SK-N-SH treated with all-trans-retinoic acid at 6 μM for 48 hours (cell line): Measurements from ENCODE around the gene PLPP1.

Experiments used
- ARNTL ChIP-seq: fragments of 450-650 bp; formaldehyde crosslinking; IDR thresholded peaks from 2 replicates; pipeline ENCODE4 v1.5.0; 2020; ENCODE audit warnings: low read depth, mild to moderate bottlenecking, moderate library complexity, borderline replicate concordance
- CSDC2 ChIP-seq: fragments of 250-450 bp; sonication (Bioruptor Pico); IDR thresholded peaks from 2 replicates; pipeline ENCODE4 v1.5.0; 2020; ENCODE audit warnings: mild to moderate bottlenecking, moderate library complexity
- GLIS3 ChIP-seq: fragments of 250-450 bp; sonication (Bioruptor Pico); IDR thresholded peaks from 2 replicates; pipeline ENCODE4 v1.5.0; 2020; ENCODE audit warnings: mild to moderate bottlenecking, moderate library complexity
- OSR1 ChIP-seq: fragments of 250-450 bp; sonication (Bioruptor Pico); IDR thresholded peaks from 2 replicates; pipeline ENCODE4 v1.8.0; 2022; ENCODE audit warnings: moderate library complexity, mild to moderate bottlenecking, inconsistent platforms
- PPARA ChIP-seq: fragments of 250-450 bp; sonication (Bioruptor Pico); IDR thresholded peaks from 2 replicates; pipeline ENCODE4 v1.5.0; 2020; ENCODE audit warnings: mild to moderate bottlenecking, borderline replicate concordance
- RARB ChIP-seq: fragments of 250-450 bp; sonication (Bioruptor Pico); IDR thresholded peaks from 2 replicates; pipeline ENCODE4 v1.8.0; 2021; ENCODE audit warnings: mild to moderate bottlenecking, moderate library complexity
- TCF4 ChIP-seq: fragments of 250-450 bp; sonication (Bioruptor Pico); IDR thresholded peaks from 2 replicates; pipeline ENCODE4 v1.8.0; 2021; ENCODE audit warnings: mild to moderate bottlenecking, moderate library complexity, borderline replicate concordance
- TOX ChIP-seq: fragments of 250-450 bp; sonication (Bioruptor Pico); IDR thresholded peaks from 2 replicates; pipeline ENCODE4 v1.8.0; 2021; ENCODE audit warnings: mild to moderate bottlenecking, moderate library complexity, borderline replicate concordance
- ZFP3 ChIP-seq: fragments of 250-450 bp; sonication (Bioruptor Pico); IDR thresholded peaks from 2 replicates; pipeline ENCODE4 v1.5.0; 2020; ENCODE audit warnings: mild to moderate bottlenecking, moderate library complexity
- ZFP30 ChIP-seq: fragments of 450-650 bp; formaldehyde crosslinking; IDR thresholded peaks from 2 replicates; pipeline ENCODE4 v1.5.0; 2022; ENCODE audit warnings: mild to moderate bottlenecking, moderate library complexity
- ZNF70 ChIP-seq: fragments of 450-650 bp; formaldehyde crosslinking; IDR thresholded peaks from 2 replicates; pipeline ENCODE4 v1.5.0; 2020; ENCODE audit warnings: mild to moderate bottlenecking, moderate library complexity
- TF ChIP-seq, protein P1 (sequence below): fragments of 250-450 bp; sonication (Bioruptor Pico); IDR thresholded peaks from 2 replicates; pipeline ENCODE4 v1.5.1; 2020; ENCODE audit warnings: low read depth, mild to moderate bottlenecking, moderate library complexity
- TF ChIP-seq, protein P2 (sequence below): fragments of 250-450 bp; sonication (Bioruptor Pico); IDR thresholded peaks from 2 replicates; pipeline ENCODE4 v1.8.0; 2020; ENCODE audit warnings: mild to moderate bottlenecking, moderate library complexity, borderline replicate concordance
- TF ChIP-seq, protein P3 (sequence below): fragments of 250-450 bp; sonication (Bioruptor Pico); IDR thresholded peaks from 2 replicates; pipeline ENCODE4 v1.8.0; 2021; ENCODE audit warnings: low read depth, mild to moderate bottlenecking, moderate library complexity, borderline replicate concordance

DNA sequence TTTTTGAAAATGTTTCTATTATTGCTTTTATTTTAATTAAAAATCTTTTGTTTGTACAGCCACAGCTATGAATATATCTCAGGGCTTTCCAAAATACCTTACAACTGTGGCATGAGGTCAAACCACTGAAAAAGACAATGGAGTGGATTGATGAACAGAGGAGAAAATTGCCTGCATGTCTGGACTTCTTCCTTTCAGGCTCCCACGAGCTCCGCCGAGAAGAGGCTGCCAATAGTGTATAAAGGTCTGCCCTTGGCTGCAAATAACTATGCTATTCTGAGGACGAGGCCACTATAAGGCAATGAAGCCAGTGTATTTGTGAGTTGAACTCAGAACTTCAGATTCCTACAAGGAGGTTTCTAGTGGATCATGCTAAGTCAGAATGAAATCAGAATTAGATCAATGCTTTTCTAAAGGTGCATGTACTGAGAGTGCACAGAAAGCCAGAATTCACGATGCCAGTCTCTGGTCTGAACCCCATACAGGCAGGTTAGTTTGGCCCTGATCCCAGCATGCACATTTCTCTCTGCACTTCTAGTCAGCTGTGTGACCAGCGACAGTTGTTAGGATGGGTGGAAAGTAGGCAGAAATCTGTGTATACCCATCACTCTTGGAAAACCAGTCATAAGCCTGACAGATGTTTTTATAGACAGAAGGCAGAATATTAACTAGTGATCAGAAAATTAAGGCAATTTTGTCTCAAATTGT is 42.7 kb upstream of the PLPP1 start:
- TF ChIP-seq, protein P1, sequence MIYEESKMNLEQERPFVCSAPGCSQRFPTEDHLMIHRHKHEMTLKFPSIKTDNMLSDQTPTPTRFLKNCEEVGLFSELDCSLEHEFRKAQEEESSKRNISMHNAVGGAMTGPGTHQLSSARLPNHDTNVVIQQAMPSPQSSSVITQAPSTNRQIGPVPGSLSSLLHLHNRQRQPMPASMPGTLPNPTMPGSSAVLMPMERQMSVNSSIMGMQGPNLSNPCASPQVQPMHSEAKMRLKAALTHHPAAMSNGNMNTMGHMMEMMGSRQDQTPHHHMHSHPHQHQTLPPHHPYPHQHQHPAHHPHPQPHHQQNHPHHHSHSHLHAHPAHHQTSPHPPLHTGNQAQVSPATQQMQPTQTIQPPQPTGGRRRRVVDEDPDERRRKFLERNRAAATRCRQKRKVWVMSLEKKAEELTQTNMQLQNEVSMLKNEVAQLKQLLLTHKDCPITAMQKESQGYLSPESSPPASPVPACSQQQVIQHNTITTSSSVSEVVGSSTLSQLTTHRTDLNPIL (CRISPR knock-in tag) = no peak
- TF ChIP-seq CSDC2 (no peak), ZFP30 (no peak), TOX (CRISPR knock-in tag) (no peak), ARNTL (CRISPR knock-in tag) (no peak), OSR1 (CRISPR knock-in tag) (no peak), PPARA (CRISPR knock-in tag) (no peak), RARB (CRISPR knock-in tag) (no peak), ZFP3 (no peak), TCF4 (CRISPR knock-in tag) (no peak), GLIS3 (CRISPR knock-in tag) (no peak), ZNF70 (no peak)
- TF ChIP-seq, protein P2, sequence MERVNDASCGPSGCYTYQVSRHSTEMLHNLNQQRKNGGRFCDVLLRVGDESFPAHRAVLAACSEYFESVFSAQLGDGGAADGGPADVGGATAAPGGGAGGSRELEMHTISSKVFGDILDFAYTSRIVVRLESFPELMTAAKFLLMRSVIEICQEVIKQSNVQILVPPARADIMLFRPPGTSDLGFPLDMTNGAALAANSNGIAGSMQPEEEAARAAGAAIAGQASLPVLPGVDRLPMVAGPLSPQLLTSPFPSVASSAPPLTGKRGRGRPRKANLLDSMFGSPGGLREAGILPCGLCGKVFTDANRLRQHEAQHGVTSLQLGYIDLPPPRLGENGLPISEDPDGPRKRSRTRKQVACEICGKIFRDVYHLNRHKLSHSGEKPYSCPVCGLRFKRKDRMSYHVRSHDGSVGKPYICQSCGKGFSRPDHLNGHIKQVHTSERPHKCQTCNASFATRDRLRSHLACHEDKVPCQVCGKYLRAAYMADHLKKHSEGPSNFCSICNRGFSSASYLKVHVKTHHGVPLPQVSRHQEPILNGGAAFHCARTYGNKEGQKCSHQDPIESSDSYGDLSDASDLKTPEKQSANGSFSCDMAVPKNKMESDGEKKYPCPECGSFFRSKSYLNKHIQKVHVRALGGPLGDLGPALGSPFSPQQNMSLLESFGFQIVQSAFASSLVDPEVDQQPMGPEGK (CRISPR knock-in tag) = no peak
- TF ChIP-seq, protein P3, sequence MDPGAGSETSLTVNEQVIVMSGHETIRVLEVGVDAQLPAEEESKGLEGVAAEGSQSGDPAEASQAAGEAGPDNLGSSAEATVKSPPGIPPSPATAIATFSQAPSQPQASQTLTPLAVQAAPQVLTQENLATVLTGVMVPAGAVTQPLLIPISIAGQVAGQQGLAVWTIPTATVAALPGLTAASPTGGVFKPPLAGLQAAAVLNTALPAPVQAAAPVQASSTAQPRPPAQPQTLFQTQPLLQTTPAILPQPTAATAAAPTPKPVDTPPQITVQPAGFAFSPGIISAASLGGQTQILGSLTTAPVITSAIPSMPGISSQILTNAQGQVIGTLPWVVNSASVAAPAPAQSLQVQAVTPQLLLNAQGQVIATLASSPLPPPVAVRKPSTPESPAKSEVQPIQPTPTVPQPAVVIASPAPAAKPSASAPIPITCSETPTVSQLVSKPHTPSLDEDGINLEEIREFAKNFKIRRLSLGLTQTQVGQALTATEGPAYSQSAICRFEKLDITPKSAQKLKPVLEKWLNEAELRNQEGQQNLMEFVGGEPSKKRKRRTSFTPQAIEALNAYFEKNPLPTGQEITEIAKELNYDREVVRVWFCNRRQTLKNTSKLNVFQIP (CRISPR knock-in tag) = no peak
